HG03460 (cell line): ENCODE measurements around the gene CGRRF1.

Experiments
- ATAC-seq: cut with Tn5 transposase; IDR thresholded peaks from one replicate; pipeline ENCODE4 v1.9.1; 2021; ENCODE audit not compliant: unreplicated experiment

Gene CGRRF1

GRCh38 chr14:54574528-54574927, 64.8 kb downstream of the CGRRF1 start:
- no peak for ATAC-seq

- no peak for ATAC-seq
These were observed 67.8 kb downstream of the CGRRF1 start for GRCh38 chr14:54577494-54577893.

- ATAC-seq, result no peak
These were observed 68.3 kb downstream of the CGRRF1 start for GRCh38 chr14:54577977-54578376.

GRCh38 chr14:54579621-54580020, 69.9 kb downstream of the CGRRF1 start:
- ATAC-seq, result no peak

GRCh38 chr14:54580933-54581332, 71.2 kb downstream of the CGRRF1 start:
- no peak for ATAC-seq

GRCh38 chr14:54582334-54582733, 72.6 kb downstream of the CGRRF1 start:
- ATAC-seq, result no peak

GRCh38 chr14:54584097-54584496, 74.4 kb downstream of the CGRRF1 start:
- ATAC-seq, result no peak

- no peak for ATAC-seq
These were observed 75.5 kb downstream of the CGRRF1 start for GRCh38 chr14:54585214-54585613.
